HG03060 (cell line): Measurements from ENCODE around the gene KCTD10.

ENCODE experiments used
- ATAC-seq: cut with Tn5 transposase; IDR thresholded peaks from one replicate; pipeline ENCODE4 v1.9.1; 2021; ENCODE audit warnings: low read depth, moderate number of reproducible peaks; ENCODE audit not compliant: unreplicated experiment

The KCTD10 gene

GRCh38 chr12:109495012-109495411 is 17.9 kb upstream of the KCTD10 start:
- ATAC-seq: no peak

GRCh38 chr12:109494348-109494881 is 17.3 kb upstream of the KCTD10 start:
- no peak for ATAC-seq

GRCh38 chr12:109493938-109494337 is 16.8 kb upstream of the KCTD10 start:
- no peak for ATAC-seq

- ATAC-seq: no peak
These were observed 16.0 kb upstream of the KCTD10 start for GRCh38 chr12:109493090-109493489.

- no peak for ATAC-seq
These were observed 15.3 kb upstream of the KCTD10 start for GRCh38 chr12:109492371-109492770.

- no peak for ATAC-seq
These were observed 14.6 kb upstream of the KCTD10 start for GRCh38 chr12:109491671-109492070.

- ATAC-seq: no peak
These were observed 13.0 kb upstream of the KCTD10 start for GRCh38 chr12:109489955-109490565.

GRCh38 chr12:109489016-109489954 is 12.2 kb upstream of the KCTD10 start:
- no peak for ATAC-seq

- ATAC-seq: no peak
These were observed 11.1 kb upstream of the KCTD10 start for GRCh38 chr12:109488051-109488665.

GRCh38 chr12:109487181-109488050 is 10.3 kb upstream of the KCTD10 start:
- ATAC-seq: no peak

GRCh38 chr12:109485201-109485600 is 8.1 kb upstream of the KCTD10 start:
- ATAC-seq: no peak

GRCh38 chr12:109483346-109483745 is 6.2 kb upstream of the KCTD10 start:
- ATAC-seq: no peak

- no peak for ATAC-seq
These were observed 5.8 kb upstream of the KCTD10 start for GRCh38 chr12:109482894-109483293.

- no peak for ATAC-seq
These were observed 5.4 kb upstream of the KCTD10 start for GRCh38 chr12:109482491-109482890.

- no peak for ATAC-seq
These were observed 4.8 kb upstream of the KCTD10 start for GRCh38 chr12:109481863-109482262.

- no peak for ATAC-seq
These were observed 3.3 kb upstream of the KCTD10 start for GRCh38 chr12:109480356-109480755.

- ATAC-seq: no peak
These were observed 2.7 kb upstream of the KCTD10 start for GRCh38 chr12:109479761-109480160.

- ATAC-seq: no peak
These were observed 839 bp upstream of the KCTD10 start for GRCh38 chr12:109477963-109478315.

GRCh38 chr12:109476807-109477184 is 304 bp downstream of the KCTD10 start:
- no peak for ATAC-seq
